Measurements from ENCODE around the gene MOCS1.

Gene MOCS1

DNA sequence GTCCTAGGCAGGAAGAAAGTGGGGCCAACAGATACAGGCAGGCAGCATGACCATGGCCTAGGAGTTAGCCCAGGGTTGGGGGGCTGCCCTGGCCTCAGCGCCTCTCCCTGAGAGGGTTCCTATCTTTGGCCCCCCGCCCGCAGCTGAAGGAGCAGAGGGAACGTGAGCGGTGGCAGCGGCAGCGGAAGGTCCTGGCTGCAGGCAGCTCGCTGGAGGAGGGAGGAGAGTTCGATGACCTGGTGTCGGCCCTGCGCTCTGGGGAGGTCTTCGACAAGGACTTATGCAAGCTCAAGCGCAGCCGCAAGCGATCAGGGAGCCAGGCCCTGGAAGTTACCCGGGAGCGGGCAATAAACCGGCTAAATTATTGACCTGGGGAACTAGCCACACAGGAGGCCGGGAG is 32.6 kb downstream of the MOCS1 start:
- no peak for DNase-seq

DNA sequence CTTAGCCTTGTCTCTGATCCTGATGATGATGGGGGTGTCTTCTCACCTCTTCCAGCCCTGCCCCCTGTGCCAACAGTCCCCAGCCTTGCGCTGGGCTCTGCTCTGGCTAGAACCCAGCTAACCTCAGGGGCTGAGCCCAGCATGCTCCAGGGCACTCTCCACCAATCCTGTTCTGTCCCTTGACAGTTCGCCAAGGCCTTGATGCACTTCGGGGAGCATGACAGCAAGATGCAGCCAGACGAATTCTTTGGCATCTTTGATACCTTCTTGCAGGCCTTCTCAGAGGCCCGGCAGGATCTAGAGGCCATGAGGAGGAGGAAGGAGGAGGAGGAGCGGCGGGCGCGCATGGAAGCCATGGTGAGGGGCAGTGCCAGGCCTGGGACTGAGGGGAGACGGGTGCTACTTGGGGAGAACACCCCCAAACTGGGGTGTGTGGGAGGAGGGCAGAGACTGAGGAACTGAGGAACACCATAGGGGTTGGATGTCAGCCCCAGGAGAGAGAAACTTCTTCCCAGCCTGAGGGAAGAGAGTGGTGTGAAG is 33.1 kb downstream of the MOCS1 start:
- DNase-seq: no peak

DNA sequence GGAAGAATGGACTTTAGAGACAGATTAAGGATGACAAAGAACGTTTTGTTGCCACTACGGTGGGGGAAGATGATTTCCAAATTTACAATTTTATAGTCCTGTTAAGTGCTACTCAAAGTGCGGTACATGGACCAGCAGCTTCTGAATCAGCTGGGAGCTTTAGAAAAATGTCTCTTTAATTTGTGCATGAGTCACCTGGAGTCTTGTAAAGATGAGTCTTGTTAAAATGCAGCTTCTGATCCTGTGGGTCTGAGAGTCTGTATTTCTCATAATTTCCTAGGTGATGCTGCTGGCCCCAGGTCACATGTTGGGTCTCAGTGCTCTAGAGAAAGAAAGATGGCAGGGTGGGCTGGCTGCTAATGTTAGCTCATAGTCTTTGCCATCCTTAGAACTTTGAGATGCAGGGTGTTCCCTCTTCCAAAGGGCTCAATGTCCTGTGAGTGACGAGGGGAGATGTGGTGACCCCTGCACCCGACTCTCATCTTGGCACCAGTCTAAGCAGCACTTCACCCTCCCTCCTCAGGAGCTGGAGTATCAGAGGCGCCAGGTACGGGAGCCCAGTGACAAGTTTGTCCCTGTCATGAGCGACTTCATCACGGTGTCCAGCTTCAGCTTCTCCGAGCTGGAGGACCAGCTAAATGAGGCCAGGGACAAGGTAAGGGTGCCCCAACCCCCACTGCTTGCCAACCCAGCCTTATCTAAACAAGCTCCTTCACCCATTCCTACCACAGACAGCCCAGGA is 34.5 kb downstream of the MOCS1 start:
- DNase-seq: no peak

DNA sequence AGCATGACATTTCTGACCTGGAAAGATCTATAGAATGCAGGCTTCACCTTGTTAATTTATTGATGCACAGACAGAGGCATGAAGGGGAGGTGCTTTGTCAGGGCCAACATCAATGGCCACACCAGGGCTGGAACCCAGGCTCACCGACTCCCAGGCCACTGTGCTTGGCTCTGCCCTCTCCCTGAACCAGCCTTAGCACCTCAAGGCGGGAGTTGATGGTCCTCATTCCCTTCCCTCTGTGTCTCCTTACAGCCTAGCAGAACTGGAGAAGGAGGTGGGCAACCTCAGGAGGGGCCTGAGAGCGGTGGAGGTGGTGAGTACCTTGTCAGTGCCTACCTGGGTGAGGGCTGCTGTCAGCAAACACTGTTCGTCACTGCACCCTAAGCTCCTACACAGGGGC is 35.6 kb downstream of the MOCS1 start:
- DNase-seq: no peak

DNA sequence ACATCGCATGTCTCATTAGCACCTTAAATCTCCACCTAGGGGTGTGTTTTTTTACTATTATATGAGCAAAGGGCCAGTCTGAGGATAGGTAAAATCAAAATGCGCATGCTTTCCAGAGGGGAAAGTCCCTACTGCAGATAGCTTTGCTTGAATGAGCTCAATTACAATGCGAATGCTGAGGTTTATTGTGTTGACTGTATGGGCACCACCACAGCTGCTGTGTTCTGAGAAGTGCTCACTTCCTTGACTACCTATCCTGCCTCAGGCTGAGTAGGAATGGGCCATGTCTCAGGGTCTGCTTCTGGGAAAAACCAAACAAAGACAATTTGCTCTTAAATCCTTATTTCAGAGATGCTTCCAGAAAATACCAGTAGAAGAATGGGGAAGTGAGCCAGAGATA is 36.6 kb downstream of the MOCS1 start:
- no peak for DNase-seq

DNA sequence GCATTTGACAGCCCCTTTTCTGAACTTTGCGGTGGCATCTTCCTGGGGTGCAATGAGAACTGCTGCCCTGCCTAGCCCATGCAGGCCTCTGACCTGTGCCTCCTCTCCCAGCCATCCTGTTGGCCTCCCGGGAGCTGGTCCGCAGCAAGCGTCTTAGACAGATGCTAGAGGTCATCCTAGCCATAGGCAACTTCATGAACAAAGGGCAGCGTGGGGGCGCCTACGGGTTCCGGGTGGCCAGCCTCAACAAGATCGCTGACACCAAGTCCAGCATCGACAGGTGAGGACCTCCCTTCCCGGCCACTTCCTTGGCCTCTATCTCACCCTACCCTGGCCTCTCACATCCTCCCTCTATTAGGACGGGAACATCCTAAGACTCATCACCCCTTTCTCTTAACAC is 37.6 kb downstream of the MOCS1 start:
- no peak for DNase-seq

DNA sequence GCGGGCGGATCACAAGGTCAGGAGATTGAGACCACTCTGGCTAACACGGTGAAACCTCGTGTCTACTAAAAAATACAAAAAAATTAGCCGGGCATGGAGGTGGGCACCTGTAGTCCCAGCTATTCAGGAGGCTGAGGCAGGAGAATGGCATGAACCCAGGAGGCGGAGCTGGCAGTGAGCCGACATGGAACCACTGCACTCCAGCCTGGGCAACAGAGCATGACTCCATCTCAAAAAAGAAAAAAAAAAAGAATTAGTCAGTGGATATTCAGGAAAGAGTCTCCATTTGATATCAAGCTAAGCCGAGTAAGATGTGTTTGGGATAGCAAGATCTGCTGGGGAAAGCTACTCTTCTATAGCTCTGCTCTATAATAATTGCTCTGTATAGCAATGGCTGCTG is 41.0 kb downstream of the MOCS1 start:
- no peak for DNase-seq

DNA sequence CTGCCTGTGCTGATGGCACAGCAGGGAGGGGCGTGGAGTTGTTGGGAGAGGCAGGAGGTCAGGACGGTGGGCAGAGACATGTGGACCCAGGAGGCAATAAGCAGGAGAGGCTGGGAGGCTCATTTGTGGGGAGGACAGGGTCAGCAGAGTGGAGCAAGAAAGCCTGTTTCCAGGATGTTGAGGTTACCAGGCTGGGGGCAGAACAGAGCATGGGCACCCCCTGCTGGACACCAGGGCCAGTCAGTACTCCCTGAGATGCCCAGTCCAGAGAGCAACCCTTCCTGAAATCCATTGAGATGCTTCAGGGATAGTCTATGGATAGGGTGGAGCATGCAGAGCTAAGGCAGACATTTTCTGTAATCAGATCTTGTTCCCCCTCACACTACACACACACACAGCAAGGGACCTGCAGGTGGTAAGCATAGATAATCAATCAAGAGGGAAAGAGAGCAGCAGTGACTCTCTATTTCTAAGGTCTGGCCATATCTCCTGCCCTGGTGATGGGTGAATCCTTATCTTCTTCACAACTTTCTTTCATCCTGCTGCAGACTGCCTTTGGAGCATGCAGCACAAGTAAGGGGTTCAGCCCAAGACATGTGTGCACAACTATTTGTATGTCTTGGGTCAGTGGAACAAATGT is 41.7 kb downstream of the MOCS1 start:
- peak; percentile 15 to 46 for DNase-seq

DNA sequence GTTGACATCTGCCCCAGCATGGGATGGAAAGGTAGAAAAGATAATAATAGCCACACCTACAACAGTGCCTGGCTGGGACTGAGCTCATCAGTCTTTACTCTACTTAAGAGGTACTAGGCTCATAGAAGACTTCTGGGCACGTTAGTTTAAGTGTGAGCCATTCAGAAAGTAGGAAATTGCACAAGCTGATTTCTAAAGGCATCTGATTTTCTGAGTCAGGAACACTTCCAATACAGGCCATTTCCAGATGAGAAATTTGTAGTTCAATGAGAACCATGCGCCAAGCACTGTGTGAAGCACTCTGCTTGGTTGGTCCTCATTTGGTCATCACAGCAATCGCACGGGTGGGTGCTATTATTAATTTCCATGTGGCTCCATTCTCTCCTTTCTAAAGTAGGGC is 42.3 kb downstream of the MOCS1 start:
- DNase-seq: no peak

DNA sequence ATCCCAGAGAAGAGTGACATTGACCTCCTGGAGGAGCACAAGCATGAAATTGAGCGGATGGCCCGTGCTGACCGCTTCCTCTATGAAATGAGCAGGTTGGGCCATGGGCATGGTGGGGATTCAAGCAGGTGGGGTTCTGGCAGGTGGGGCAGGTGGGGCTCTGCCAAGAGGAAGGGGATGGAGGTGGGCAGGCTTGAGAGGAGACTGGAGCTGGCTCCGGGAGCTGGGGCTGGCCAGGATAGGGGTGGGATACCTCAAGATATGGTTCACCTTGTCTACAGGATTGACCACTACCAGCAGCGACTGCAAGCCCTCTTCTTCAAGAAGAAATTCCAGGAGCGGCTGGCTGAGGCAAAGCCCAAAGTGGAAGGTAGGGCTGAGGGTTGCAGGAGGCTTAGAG is 42.9 kb downstream of the MOCS1 start:
- DNase-seq: no peak

DNA sequence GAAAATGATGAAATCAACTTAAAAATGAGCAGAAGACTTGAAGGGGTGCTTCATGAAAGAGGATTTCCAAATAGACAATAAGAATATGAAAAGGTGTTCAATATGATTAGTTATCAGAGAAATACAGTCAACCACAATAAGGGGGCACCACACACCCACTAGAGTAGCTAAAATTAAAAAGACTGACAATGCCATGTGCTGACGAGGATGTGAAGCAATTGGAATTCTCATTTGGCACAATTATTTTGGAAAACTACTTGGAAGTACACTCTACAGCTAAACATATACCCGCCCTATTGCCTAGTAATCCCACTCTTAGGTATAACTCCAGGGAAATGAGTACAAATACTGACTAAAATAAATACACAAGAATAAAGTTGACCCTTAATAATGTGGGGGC is 45.0 kb downstream of the MOCS1 start:
- DNase-seq: no peak

DNA sequence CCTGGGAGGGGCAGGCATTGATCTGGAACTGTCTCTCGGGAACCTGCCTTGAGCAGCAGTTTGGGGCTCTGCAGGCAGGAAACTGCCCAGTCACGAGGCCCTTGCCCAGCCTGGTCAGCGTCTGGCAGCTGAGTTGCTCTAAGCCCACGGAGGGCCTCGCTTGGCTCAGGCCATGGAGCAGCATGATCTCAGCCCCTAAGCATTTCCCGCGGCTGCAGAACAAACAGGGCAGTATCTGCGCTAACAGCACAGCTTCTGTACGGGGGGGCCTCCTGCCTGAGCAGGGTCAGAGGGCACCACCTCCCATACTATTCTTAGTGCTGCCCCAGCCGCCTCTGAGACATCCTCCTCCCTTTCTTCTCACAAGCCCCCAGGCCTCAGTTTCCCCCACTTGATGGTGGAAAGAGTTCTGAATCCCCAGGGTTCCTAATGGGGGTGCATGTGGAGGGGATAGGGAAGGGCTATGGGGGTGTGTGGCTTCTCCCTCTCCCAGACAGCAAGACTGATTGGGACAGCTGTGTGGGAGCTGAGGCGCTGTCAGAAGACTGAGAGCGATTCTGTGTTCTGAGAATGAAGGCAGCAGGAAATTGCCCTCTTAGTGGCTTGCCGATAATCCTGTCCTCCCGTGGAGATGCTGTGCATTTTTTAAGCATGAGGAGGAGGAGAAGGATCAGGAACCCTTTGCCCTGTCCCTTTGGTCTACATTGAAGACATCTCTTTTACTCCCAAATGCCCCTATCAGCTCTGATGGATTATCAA is 46.4 kb downstream of the MOCS1 start:
- no peak for DNase-seq

DNA sequence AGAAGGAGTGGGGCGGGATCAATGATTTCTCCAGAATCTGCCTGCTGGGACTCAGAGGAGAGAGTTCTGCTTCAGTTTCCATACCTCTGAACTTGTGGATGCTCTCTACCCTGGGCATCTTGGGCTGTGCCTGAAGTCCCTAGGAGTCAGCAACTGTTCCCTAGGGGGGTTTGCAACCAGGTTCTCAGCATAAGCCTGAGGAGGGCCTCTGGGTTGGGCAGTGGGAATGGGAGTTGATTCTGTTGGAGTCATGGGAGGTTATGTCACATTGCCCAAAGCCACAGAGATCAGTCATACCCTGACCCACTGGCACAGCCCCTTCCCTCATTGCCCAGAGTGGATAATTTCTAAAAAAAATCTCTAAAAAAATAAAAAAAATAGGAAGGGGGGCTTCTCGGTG is 47.4 kb downstream of the MOCS1 start:
- no peak for DNase-seq

DNA sequence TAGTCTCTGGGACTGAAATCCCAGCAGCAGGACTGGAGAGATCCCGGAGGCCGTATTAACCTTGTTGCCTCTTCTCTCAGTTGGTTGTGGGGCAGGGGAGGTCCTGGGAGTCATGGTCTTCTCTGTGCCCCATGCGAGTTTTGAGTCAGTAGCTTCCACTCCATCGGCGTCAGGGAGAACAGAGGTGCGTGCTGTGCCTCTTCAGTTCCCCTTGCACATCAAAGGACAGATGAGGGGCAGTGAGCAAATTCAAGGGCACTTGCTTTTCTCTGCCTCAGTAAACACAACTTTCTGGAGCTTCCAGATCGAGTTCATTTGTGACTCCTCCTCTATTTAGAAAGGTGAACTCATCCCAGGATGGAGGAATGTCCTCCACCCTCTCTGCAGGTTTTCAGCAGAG is 48.6 kb downstream of the MOCS1 start:
- DNase-seq: no peak

DNA sequence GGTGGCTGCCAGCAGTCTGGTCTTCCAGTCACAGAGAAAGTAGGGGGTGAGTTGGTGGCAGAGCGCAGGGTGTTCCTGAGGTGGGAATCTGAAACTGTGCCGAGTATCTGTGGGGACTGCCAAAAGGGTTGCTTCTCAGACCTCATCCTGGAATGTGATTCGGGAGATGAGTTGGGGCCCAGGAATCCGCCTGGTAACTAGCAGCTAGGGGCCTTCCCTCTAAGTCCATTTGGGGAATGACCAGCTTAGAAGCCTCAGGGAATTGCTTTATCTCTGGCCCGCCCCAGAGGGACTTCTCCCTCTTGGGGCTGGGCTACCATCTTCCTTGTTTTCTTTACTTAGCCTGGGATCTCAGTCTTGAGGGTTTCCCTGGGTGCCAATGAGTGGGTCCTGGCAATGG is 49.6 kb downstream of the MOCS1 start:
- no peak for DNase-seq

DNA sequence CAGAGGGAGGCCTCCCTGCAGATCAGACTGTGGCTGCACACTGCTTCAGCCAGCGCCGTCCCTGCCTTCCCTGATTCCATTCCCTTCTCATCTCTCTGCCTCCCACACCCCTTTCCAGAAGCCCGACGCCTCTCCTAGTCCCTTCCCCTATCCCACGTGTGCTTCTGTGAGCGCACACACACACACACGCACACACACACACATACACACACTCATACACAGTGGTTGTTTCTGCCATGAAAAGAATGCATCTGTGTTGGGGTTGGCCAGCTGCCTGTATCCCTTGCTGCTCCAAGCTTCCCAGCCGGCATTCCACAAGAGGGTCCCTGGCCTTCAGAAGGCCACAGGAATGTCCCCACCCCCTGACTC is 51.7 kb downstream of the MOCS1 start:
- no peak for DNase-seq

DNA sequence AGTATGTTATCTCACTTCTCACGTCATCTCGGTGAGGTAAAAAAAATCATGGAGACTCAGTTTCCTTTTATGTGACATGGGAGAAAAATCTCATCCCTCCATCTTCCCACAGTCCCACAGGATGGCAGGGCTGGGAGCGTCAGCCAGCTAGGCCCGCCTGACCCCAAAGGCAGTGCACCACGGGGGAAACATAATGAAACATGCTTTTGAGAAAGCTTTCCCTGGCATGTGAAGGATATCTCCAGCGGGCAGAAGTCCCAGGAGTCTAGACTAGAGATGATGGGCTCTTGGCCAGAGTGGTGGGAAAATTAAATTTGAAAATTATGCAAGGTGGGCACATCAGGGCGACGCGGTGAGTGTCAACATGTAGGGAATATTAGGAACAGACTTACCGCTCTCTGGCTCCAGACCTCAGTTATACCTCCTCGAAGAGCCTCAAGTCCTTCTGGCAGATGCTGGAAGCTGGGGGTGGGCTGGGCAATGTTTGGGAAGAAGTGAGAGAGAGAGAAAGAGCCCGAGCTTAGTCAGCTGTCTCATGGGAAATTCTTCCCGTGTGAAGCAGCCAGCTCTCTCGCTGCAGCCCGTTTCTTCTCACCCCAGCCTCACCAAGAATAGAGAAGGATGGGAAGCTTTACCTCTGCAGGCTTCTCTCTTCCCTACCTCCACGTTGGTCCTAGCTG is 52.3 kb downstream of the MOCS1 start:
- no peak for DNase-seq

DNA sequence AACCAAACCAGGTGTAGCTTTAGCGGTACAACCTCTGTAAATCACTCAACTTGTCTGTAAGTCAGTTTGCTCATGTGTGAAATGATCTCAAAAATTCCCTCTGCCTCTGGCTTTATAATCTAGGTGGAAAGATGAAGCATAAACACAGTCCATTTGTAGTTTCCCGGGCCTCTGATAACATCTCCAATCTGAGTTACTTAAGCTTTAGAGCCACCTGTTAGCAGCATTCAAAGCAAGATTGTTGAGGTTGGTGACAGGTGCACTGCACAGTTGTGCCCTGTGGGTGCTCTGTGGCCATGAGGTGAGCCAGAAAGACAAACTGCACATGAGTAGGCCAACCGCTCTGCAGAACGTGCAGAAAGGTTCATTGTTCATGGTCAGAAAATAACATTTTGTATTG is 53.7 kb downstream of the MOCS1 start:
- DNase-seq: no peak

DNA sequence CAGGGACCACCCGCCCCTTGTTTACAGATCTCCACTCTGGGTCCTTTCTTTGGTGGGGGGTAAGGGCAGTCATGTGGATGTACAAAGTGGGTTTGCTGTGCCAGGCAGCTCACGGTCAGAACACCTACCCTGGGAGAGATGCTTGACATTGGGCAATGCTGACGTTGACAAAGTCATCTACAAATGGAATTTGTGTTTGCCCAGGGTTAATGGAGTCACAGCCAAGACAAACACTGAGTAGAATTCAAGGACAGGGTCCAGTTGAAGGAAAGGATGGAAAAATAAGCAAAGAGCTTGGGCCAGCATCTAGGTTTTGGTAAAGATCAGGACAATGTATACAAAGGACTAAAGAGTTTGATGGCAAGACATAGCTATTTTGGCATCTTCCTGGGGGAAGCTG is 54.7 kb downstream of the MOCS1 start:
- DNase-seq: no peak

DNA sequence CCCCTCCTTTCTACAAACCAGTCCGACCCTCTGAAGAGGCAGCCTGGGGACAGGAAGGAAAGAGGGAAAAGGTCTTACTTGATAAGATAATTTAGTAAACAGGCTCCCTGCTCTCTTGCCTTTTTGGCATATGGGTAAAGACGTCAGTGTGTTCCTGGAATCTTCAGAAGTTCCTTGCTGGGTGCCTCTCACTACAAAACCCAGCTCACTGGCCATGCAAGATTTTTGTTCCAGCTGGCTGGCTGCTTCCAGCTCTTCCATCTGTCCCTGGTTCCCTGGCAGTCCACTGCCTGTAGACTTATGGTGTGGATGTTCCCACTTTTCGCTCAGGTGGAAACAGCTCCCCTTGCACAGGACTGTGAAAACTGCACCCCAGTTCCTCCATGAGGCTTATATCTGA is 57.4 kb downstream of the MOCS1 start:
- DNase-seq: no peak

DNA sequence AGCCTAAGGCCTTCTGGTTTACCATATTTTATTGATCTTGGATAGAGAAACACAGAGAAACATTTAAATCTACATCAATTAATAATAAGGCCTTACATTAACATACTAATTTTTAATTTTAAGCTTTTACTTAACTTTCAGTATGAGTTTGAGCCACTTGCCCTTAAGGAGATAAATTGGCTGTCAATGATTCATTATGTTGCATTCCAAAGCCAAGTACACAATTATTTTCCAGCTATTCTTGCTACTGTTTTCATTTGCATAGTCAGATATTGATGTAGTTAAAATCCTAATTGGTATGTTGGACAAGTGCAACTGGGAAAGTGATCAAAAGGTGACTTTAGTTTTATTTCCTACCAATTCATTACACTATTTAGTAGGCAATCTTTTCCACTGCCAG is 58.2 kb downstream of the MOCS1 start:
- no peak for DNase-seq

DNA sequence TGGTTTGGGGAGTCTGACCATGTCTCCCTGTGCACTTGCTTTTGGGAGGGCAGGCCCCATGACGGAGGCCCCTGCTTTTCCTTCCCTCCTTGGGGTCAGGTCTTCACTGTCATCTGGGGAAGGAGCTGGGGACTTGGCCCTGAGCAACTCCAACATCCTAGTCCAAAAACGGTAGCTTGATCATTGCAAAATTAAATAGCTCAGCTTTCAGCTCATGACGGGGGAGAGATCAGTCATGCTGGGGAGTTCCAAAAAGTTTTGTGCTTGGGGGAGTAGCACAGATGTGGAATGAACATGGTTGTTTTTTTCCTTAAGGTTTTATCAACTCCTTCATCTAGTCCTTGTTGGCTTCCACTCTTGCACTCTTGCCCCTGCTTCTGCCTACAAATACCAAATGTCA is 60.8 kb downstream of the MOCS1 start:
- no peak for DNase-seq

DNA sequence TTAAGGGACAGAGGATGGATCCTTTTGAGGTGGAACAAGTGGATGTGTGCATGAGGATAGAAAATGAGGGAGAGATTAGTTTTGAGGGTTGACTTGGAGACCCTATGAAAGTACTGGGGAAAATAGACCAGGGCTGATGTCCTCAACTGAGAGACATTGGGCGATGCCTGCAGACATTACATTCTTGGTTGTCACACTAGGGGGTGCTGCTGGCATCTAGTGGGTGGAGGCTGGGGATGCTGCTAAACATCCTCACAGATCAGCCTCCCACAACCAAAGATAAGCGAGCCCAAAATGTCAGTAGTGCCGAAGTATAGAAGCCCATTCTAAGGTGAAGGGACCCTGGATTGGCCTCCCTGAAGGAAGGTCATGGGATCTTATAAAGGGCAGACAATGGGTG is 63.3 kb downstream of the MOCS1 start:
- DNase-seq: no peak
